NB4 (cell line): Measurements from ENCODE around the gene EEF1A2.

Experiments used
- MYC ChIP-seq: IDR thresholded peaks from 2 replicates; pipeline ENCODE4 v1.6.1; 2011; ENCODE audit warnings: low read depth, low read length
- TF ChIP-seq, protein P1 (sequence below): IDR thresholded peaks from one replicate; pipeline ENCODE4 v1.5.1; 2012; ENCODE audit warnings: low read depth, low read length

DNA sequence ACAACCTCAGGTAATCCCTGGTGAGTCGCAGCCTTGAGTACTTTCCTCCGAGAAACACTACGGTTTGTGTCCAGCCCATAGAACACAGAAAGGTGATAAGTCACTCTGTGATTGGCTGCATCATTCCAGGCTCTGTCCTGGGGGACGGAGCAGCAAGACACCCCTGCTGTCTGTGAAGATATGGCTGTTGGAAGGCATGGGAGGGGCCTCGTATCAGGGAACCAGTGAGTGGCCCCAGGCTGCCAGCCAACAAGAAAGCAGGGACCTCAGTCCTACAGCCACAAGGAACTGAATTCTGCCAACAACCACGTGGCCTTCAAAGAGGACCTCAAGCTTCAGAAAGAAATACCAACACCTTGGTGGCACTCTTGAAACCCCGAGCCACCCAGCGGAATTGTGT lies 6.4 kb upstream of the EEF1A2 start:
- TF ChIP-seq MYC: no peak
- TF ChIP-seq, protein P1, sequence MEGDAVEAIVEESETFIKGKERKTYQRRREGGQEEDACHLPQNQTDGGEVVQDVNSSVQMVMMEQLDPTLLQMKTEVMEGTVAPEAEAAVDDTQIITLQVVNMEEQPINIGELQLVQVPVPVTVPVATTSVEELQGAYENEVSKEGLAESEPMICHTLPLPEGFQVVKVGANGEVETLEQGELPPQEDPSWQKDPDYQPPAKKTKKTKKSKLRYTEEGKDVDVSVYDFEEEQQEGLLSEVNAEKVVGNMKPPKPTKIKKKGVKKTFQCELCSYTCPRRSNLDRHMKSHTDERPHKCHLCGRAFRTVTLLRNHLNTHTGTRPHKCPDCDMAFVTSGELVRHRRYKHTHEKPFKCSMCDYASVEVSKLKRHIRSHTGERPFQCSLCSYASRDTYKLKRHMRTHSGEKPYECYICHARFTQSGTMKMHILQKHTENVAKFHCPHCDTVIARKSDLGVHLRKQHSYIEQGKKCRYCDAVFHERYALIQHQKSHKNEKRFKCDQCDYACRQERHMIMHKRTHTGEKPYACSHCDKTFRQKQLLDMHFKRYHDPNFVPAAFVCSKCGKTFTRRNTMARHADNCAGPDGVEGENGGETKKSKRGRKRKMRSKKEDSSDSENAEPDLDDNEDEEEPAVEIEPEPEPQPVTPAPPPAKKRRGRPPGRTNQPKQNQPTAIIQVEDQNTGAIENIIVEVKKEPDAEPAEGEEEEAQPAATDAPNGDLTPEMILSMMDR: no peak
